BE2C (cell line): Measurements from ENCODE around the gene ICAM2.

Experiments
- DNase-seq: peaks from one replicate; pipeline ENCODE4 v3.0.0-alpha.2; 2020
- H3K27me3 ChIP-seq: fragments of 250-450 bp; sonication (Bioruptor Pico); 2 replicates; pipeline ENCODE4 v1.5.1; 2020; ENCODE audit warnings: mild to moderate bottlenecking
- H3K36me3 ChIP-seq: fragments of 250-450 bp; sonication (Bioruptor Pico); 2 replicates; pipeline ENCODE4 v1.5.1; 2020; ENCODE audit warnings: mild to moderate bottlenecking
- H3K4me1 ChIP-seq: fragments of 250-450 bp; sonication (Bioruptor Pico); 2 replicates; pipeline ENCODE4 v1.5.1; 2020
- H3K4me3 ChIP-seq: 2 replicates; pipeline ENCODE4 v1.5.1; 2011; ENCODE audit warnings: low read depth, low read length
- H3K9me3 ChIP-seq: fragments of 250-450 bp; sonication (Bioruptor Pico); 2 replicates; pipeline ENCODE4 v1.5.1; 2020
- TF ChIP-seq, protein P1 (sequence below): IDR thresholded peaks from 2 replicates; pipeline ENCODE4 v1.5.1; 2012; ENCODE audit warnings: mild to moderate bottlenecking, low read depth, low read length

ICAM2 gene

DNA sequence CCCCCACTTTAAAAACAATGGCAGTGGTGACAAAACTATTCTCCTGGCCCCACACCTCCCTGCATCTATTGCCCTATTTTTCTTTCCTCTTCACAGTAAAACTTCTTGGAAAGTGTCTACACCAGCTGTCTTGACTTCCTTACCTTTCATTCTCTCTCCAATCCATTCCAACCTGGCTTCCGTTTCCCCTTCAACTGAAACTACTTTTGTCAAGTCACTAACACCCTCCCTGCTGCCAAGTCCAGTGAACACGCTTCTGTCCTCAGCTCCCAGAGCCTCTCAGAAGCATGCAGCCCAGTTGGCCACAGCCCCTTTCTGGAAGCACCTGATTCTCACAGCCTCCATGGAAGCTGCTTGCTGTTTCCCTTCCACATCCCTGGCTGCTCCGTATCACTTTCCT is 43.7 kb downstream of the ICAM2 start:
- Histone ChIP-seq H3K4me1 (peaks cover 7% of the 10 kb centered on the region), H3K9me3 (no peaks in the 10 kb centered on the region), H3K27me3 (no peaks in the 10 kb centered on the region), H3K36me3 (no peaks in the 10 kb centered on the region), H3K4me3 (no peak overlapping the region)
- TF ChIP-seq, protein P1, sequence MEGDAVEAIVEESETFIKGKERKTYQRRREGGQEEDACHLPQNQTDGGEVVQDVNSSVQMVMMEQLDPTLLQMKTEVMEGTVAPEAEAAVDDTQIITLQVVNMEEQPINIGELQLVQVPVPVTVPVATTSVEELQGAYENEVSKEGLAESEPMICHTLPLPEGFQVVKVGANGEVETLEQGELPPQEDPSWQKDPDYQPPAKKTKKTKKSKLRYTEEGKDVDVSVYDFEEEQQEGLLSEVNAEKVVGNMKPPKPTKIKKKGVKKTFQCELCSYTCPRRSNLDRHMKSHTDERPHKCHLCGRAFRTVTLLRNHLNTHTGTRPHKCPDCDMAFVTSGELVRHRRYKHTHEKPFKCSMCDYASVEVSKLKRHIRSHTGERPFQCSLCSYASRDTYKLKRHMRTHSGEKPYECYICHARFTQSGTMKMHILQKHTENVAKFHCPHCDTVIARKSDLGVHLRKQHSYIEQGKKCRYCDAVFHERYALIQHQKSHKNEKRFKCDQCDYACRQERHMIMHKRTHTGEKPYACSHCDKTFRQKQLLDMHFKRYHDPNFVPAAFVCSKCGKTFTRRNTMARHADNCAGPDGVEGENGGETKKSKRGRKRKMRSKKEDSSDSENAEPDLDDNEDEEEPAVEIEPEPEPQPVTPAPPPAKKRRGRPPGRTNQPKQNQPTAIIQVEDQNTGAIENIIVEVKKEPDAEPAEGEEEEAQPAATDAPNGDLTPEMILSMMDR, result no peak
- no peak for DNase-seq

DNA sequence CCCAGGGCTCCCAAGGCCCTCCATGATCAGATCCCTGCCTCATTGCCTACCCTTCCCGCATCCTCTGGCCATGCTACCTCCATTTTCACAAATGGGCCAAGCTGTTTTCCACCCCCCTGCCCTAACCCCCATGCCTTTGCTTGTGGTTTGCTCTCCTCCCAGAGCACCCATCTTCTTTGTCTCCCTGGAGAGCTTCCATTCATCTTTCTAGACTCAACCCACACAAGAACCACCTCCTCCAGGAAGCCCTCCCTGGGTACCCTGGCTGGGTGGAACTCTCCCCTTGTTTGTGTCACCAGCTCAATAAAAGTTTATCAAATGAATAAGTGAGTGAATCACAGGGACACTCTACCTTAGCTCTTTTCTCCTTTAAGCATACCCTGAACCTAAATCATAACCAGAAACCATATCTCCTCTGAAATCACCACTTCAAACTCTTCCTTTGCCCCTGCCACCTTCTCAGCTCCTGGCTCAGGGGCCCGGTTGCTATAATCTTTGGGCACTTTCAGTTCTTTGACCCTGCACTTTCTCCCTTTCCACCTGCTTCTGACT is 44.8 kb downstream of the ICAM2 start:
- Histone ChIP-seq H3K4me3 (no peak overlapping the region), H3K27me3 (no peaks in the 10 kb centered on the region), H3K9me3 (no peaks in the 10 kb centered on the region), H3K4me1 (peaks cover 7% of the 10 kb centered on the region), H3K36me3 (no peaks in the 10 kb centered on the region)
- TF ChIP-seq, protein P1, result no peak
- no peak for DNase-seq

DNA sequence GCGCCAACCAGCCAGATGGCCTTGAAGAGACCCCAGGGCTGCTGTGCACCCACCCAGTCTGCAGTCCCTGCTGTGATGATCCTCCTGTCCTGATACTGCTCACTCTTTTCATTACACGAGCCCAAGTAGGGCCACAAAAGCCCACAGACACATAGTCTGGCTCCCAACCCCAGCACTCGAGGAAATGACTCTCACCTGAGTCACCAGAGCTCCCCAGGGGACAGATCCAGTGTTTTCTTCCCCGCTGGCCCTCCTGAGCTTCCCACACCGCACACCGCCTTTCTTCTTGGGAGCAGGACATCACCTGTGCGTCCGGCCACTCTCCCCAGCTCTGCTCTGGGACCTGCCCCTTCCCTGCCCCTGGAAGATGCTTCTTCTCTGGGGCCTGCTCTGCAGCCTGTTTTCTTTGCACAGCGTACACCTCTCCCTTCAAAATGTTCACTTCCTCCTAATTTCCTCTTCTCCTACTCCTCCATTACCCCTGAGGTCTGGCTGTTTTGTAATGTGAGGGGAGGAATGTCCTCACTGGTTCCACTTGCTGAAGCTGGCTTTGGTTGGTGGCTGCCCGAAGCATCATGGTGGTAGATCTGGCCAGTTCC is 45.7 kb downstream of the ICAM2 start:
- TF ChIP-seq, protein P1, result no peak
- H3K4me1 ChIP-seq, result peaks cover 7% of the 10 kb centered on the region
- H3K27me3 ChIP-seq, result no peaks in the 10 kb centered on the region
- H3K4me3 ChIP-seq, result no peak overlapping the region
- no peak for DNase-seq
- H3K9me3 ChIP-seq, result no peaks in the 10 kb centered on the region
- H3K36me3 ChIP-seq, result no peaks in the 10 kb centered on the region

DNA sequence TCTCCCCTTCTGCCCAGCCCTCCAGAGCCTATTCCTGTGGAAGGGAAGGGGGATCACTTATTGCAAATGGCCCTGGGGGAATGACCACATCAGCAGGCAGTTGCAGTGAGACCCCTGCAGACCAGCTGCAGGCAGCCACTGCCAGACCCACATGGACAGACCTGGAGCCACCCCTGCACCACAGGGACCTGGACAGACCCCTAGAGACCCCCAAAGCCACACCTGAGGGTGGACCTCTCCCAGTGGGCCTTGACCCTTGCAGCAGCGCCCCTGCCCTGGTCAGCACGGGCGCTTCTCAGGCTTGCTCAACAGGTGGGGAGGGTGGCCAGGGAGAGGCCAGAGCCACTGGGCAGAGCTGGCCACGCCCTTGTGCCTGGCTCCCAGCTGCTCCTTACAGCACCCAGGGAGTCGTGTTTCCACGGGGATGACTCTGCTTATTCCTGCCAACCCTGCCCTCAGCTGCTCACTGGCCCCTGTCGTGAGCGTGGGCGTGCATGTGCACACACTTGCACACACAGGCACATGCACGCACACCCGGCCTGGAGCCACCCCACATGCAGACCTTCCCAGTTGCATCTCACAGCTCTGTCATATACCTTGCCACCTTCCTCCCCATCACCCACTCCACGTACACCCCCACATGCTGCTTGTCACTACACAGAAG is 46.4 kb downstream of the ICAM2 start:
- peaks cover 4% of the 10 kb centered on the region for H3K4me1 ChIP-seq
- no peak for DNase-seq
- no peaks in the 10 kb centered on the region for H3K27me3 ChIP-seq
- TF ChIP-seq, protein P1, result no peak
- no peaks in the 10 kb centered on the region for H3K36me3 ChIP-seq
- no peak overlapping the region for H3K4me3 ChIP-seq
- no peaks in the 10 kb centered on the region for H3K9me3 ChIP-seq

DNA sequence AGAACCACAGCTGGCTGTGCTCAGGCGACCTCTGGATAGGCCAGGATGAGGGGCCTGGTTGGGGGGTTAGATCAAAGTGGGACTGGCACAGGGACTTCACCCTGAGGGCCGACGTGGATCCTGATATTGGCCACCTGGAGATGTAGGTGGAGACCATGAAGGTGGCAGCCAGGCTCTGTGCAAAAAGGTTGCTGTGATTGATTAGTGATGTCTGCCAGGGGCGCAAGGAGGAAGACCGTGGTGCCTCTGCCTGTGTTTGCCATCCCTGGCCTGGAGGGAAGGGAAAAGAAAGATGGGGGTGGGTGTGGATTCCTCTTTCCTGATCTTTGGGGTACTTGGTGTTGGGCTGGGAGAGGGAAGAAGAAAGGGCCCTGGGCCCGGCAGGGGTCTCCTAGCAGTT is 47.2 kb downstream of the ICAM2 start:
- H3K27me3 ChIP-seq, result no peaks in the 10 kb centered on the region
- H3K9me3 ChIP-seq, result no peaks in the 10 kb centered on the region
- H3K4me3 ChIP-seq, result no peak overlapping the region
- H3K4me1 ChIP-seq, result no peaks in the 10 kb centered on the region; the same call in 1 of the 2 replicates
- TF ChIP-seq, protein P1, result no peak
- H3K36me3 ChIP-seq, result no peaks in the 10 kb centered on the region
- no peak for DNase-seq

DNA sequence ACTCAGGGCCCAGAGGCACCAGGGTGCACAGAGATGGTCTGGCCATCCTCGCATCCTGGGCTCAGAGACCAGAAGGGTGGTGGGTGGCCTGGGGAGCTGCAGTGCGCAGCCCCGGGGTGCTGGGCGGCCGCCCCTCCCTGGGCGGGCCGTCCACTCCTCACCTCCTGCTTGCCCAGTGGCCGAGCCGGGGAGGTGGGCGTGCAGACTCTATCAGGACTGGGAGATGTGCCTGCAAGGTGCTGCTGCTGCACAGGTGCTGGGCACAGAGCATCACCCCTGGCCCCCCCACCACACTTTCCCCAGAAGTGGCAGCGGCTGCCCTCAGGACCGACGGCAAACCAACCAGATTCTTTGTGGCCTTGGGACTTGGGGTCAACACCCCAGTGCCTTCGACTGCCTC is 47.6 kb downstream of the ICAM2 start, which contains the start of gene SCN4A:
Gene SCN4A, minus strand, starts transcription at position 123 of the 400 bp plus-strand sequence. Its CDS starts 77 bp downstream, at position 46.
- no peaks in the 10 kb centered on the region for H3K36me3 ChIP-seq
- TF ChIP-seq, protein P1, result no peak
- no peak for DNase-seq

More for the DNA sequence above, 47.6 kb downstream of the ICAM2 start, which contains the start of gene SCN4A:
- H3K9me3 ChIP-seq, result no peaks in the 10 kb centered on the region
- no peak within 1 kb of the TSS for H3K4me3 ChIP-seq
- H3K27me3 ChIP-seq, result no peaks in the 10 kb centered on the region
- no peaks in the 10 kb centered on the region for H3K4me1 ChIP-seq
